IMR-90 (cell line): ENCODE data around the gene ST6GALNAC3. TPM values are rescaled to one million over a fixed set of nuclear protein-coding genes. Genes with fewer than 3 reads are reported as not detected.

Experiments used
- ATAC-seq: fragments of 200-7000 bp; cut with Tn5 transposase; 2 replicates; pipeline ENCODE4 v1.9.1; 2020; ENCODE audit warnings: low read depth, mild to moderate bottlenecking, moderate library complexity
- BruUV-seq: library from RNA; stranded (reverse); fragments of 400-500 nt; replicated peaks from 2 replicates; lab custom pipeline; 2021; lab: Mats Ljungman, UMichigan
- CTCF ChIA-PET: fragments of 300-600 bp; formaldehyde crosslinking; extraction: SDS; loops from one replicate; lab custom pipeline; 2021; ENCODE audit warnings: antibody characterized with exemption; lab: Yijun Ruan, JAX
- POLR2A ChIA-PET: fragments of 300-600 bp; sonication (Branson Sonifier 250); formaldehyde crosslinking; loops from one replicate; lab custom pipeline; 2022; ENCODE audit warnings: antibody characterized with exemption; ENCODE audit not compliant: unreplicated experiment; lab: Charles Lee
- DNase-seq: peaks from one replicate; pipeline ENCODE4 v3.0.0; 2013
- H2AFZ ChIP-seq: replicated peaks from 2 replicates; pipeline ENCODE3; 2013; ENCODE audit warnings: low read length, mild to moderate bottlenecking; ENCODE audit not compliant: poor library complexity
- H2AK5ac ChIP-seq: 2 replicates; pipeline ENCODE4 v1.6.1; 2013; ENCODE audit warnings: low read depth, low read length, inconsistent platforms
- H2AK9ac ChIP-seq: replicated peaks from 2 replicates; pipeline ENCODE3; 2013; ENCODE audit warnings: mild to moderate bottlenecking, low read depth, low read length, moderate library complexity; ENCODE audit not compliant: poor library complexity
- H2BK120ac ChIP-seq: 2 replicates; pipeline ENCODE4 v1.6.1; 2013; ENCODE audit warnings: low read depth, low read length, inconsistent platforms
- H2BK15ac ChIP-seq: 3 replicates; pipeline ENCODE4 v1.6.1; 2013; ENCODE audit warnings: low read depth, low read length, inconsistent platforms
- H2BK20ac ChIP-seq: 2 replicates; pipeline ENCODE4 v1.6.1; 2013; ENCODE audit warnings: low read depth, mild to moderate bottlenecking, inconsistent platforms, low read length, moderate library complexity
- H2BK5ac ChIP-seq: 2 replicates; pipeline ENCODE4 v1.6.1; 2013; ENCODE audit warnings: mild to moderate bottlenecking, low read depth, low read length, inconsistent platforms; ENCODE audit not compliant: poor library complexity, severe bottlenecking
- H3K14ac ChIP-seq: replicated peaks from 2 replicates; pipeline ENCODE4 v1.6.1; 2013; ENCODE audit warnings: low read depth, low read length, inconsistent platforms
- H3K18ac ChIP-seq: 2 replicates; pipeline ENCODE4 v1.6.1; 2013; ENCODE audit warnings: low read depth, low read length, control low read depth
- H3K23ac ChIP-seq: 2 replicates; pipeline ENCODE4 v1.6.1; 2013; ENCODE audit warnings: low read depth, low read length, inconsistent platforms
- H3K27ac ChIP-seq: 2 replicates; pipeline ENCODE4 v1.5.1; 2013; ENCODE audit warnings: mild to moderate bottlenecking, control low read depth, low read length; ENCODE audit not compliant: insufficient read depth
- H3K27me3 ChIP-seq: 2 replicates; pipeline ENCODE4 v1.6.1; 2013; ENCODE audit warnings: low read length; ENCODE audit not compliant: control insufficient read depth, insufficient read depth
- H3K36me3 ChIP-seq: 2 replicates; pipeline ENCODE4 v1.6.1; 2013; ENCODE audit warnings: low read length, mixed read lengths; ENCODE audit not compliant: control insufficient read depth, insufficient read depth
- H3K4ac ChIP-seq: 2 replicates; pipeline ENCODE4 v1.6.1; 2013; ENCODE audit warnings: low read depth, low read length, inconsistent platforms
- H3K4me1 ChIP-seq: 2 replicates; pipeline ENCODE4 v1.6.1; 2013; ENCODE audit warnings: low read length, mixed read lengths; ENCODE audit not compliant: control insufficient read depth, insufficient read depth
- H3K4me2 ChIP-seq: 2 replicates; pipeline ENCODE4 v1.6.1; 2013; ENCODE audit warnings: low read depth, mild to moderate bottlenecking, control low read depth, low read length, moderate library complexity
- H3K4me3 ChIP-seq: 2 replicates; pipeline ENCODE4 v1.5.1; 2013; ENCODE audit warnings: low read depth, mild to moderate bottlenecking, control low read depth, low read length, moderate library complexity; ENCODE audit not compliant: insufficient read depth
- H3K56ac ChIP-seq: 2 replicates; pipeline ENCODE4 v1.6.1; 2013; ENCODE audit warnings: low read length, inconsistent platforms; ENCODE audit not compliant: insufficient read depth; ENCODE audit errors: extremely low read depth
- H3K79me1 ChIP-seq, 2 experiments: 2 replicates each; pipeline ENCODE4 v1.6.1; 2013; ENCODE audit warnings: low read length in 2 of 2, inconsistent platforms in 1 of 2, low read depth in 1 of 2
- H3K9ac ChIP-seq: 2 replicates; pipeline ENCODE4 v1.6.1; 2013; ENCODE audit warnings: low read depth, low read length, control low read depth
- H3K9me1 ChIP-seq: 2 replicates; pipeline ENCODE4 v1.6.1; 2013; ENCODE audit warnings: low read length, inconsistent platforms; ENCODE audit not compliant: insufficient read depth
- H3K9me3 ChIP-seq: 2 replicates; pipeline ENCODE4 v1.6.1; 2013; ENCODE audit warnings: low read length; ENCODE audit not compliant: control insufficient read depth, insufficient read depth
- H4K20me1 ChIP-seq: 2 replicates; pipeline ENCODE4 v1.6.1; 2013; ENCODE audit warnings: low read length, inconsistent platforms; ENCODE audit not compliant: insufficient read depth
- H4K5ac ChIP-seq: 2 replicates; pipeline ENCODE4 v1.6.1; 2013; ENCODE audit warnings: mild to moderate bottlenecking, low read depth, low read length, control low read depth
- H4K8ac ChIP-seq, 2 experiments: 2 replicates each; pipeline ENCODE4 v1.6.1; 2013; ENCODE audit warnings: low read depth in 2 of 2, low read length in 2 of 2, control low read depth in 1 of 2, inconsistent platforms in 1 of 2
- H4K91ac ChIP-seq: 2 replicates; pipeline ENCODE4 v1.6.1; 2013; ENCODE audit warnings: low read depth, low read length, inconsistent platforms; ENCODE audit not compliant: insufficient read depth
- BHLHE40 ChIP-seq: fragments of 150-350 bp; IDR thresholded peaks from 2 replicates; pipeline ENCODE4 v1.6.1; 2016; ENCODE audit warnings: mild to moderate bottlenecking, low read depth, low read length
- CEBPB ChIP-seq: IDR thresholded peaks from 2 replicates; pipeline ENCODE4 v1.6.1; 2012; ENCODE audit warnings: low read depth, low read length, improper control_type of control experiment
- CHD1 ChIP-seq: IDR thresholded peaks from 2 replicates; pipeline ENCODE4 v1.6.1; 2012; ENCODE audit warnings: low read depth, low read length, improper control_type of control experiment
- CTCF ChIP-seq: conservative IDR thresholded peaks from 2 replicates; pipeline ENCODE4 v1.5.1; 2012; ENCODE audit warnings: mild to moderate bottlenecking, low read depth, low read length, improper control_type of control experiment
- ELK1 ChIP-seq: fragments of 150-350 bp; IDR thresholded peaks from 2 replicates; pipeline ENCODE4 v1.6.1; 2016; ENCODE audit warnings: low read depth, mild to moderate bottlenecking, low read length, moderate library complexity, borderline replicate concordance
- FOS ChIP-seq: fragments of 150-350 bp; IDR thresholded peaks from 2 replicates; pipeline ENCODE4 v1.6.1; 2016; ENCODE audit warnings: low read depth, low read length
- MAFK ChIP-seq: IDR thresholded peaks from 2 replicates; pipeline ENCODE4 v1.6.1; 2012; ENCODE audit warnings: low read depth, low read length, improper control_type of control experiment
- MAZ ChIP-seq: IDR thresholded peaks from 2 replicates; pipeline ENCODE4 v1.6.1; 2012; ENCODE audit warnings: low read depth, mild to moderate bottlenecking, low read length, improper control_type of control experiment, moderate library complexity, borderline replicate concordance
- MXI1 ChIP-seq: IDR thresholded peaks from 2 replicates; pipeline ENCODE4 v1.6.1; 2012; ENCODE audit warnings: low read depth, mild to moderate bottlenecking, low read length, moderate library complexity, borderline replicate concordance
- NFE2L2 ChIP-seq: fragments of 150-350 bp; IDR thresholded peaks from 2 replicates; pipeline ENCODE4 v1.6.1; 2016; ENCODE audit warnings: low read depth, mild to moderate bottlenecking, low read length
- POLR2A ChIP-seq: IDR thresholded peaks from 2 replicates; pipeline ENCODE4 v1.6.1; 2012; ENCODE audit warnings: mild to moderate bottlenecking, low read depth, low read length
- RAD21 ChIP-seq: IDR thresholded peaks from 2 replicates; pipeline ENCODE4 v1.6.1; 2012; ENCODE audit warnings: low read length, improper control_type of control experiment
- RCOR1 ChIP-seq: IDR thresholded peaks from 2 replicates; pipeline ENCODE4 v1.6.1; 2012; ENCODE audit warnings: mild to moderate bottlenecking, low read length, improper control_type of control experiment; ENCODE audit not compliant: insufficient replicate concordance
- RFX5 ChIP-seq: IDR thresholded peaks from 2 replicates; pipeline ENCODE4 v1.8.0; 2012; ENCODE audit warnings: low read depth, mild to moderate bottlenecking, low read length, moderate library complexity
- SMC3 ChIP-seq: fragments of 150-350 bp; IDR thresholded peaks from 2 replicates; pipeline ENCODE4 v1.6.1; 2016; ENCODE audit warnings: low read depth, mild to moderate bottlenecking, antibody characterized with exemption, low read length, moderate library complexity
- USF2 ChIP-seq: fragments of 150-350 bp; IDR thresholded peaks from 2 replicates; pipeline ENCODE4 v1.6.1; 2017; ENCODE audit warnings: mild to moderate bottlenecking, antibody characterized with exemption, low read length, low read depth
- WGBS, 2 experiments: methylation state at CpG; one replicate each; pipeline versions ENCODE4 v1.1.5 to v1.1.7; 2013; ENCODE audit warnings: missing lambda C conversion rate in 2 of 2; ENCODE audit not compliant: insufficient read length in 1 of 2; ENCODE audit errors: extremely low coverage in 2 of 2; 5-methylcytosine and 5-hydroxymethylcytosine counted together
- dilution Hi-C: fragments of 300-500 bp; cut with HindIII; formaldehyde crosslinking; loops from one replicate; pipeline ENCODE4 v1.14.3; 2018; ENCODE audit warnings: low sequenced_read_pairs; ENCODE audit not compliant: unreplicated experiment
- in situ Hi-C: fragments of 300-500 bp; cut with MboI; formaldehyde crosslinking; loops from 3 replicates; pipeline ENCODE4 v1.14.3; 2019; ENCODE audit warnings: low sequenced_read_pairs, inconsistent platforms, mixed read lengths
- intact Hi-C: fragments of 100-400 bp; cut with micrococcal nuclease; formaldehyde crosslinking; loops from 2 replicates; pipeline ENCODE4 v1.10.0; 2022
- polyA plus RNA-seq, 3 experiments: library from polyadenylated mRNA; depleted of rRNA; stranded (reverse); fragments of >200 nt; gene quantifications; 2 replicates each; pipeline ENCODE4 v1.2.3, GENCODE V29; 2012; ENCODE audit warnings: low replicate concordance in 1 of 3
- total RNA-seq: library from RNA; depleted of rRNA; stranded (reverse); fragments of >200 nt; gene quantifications from 2 replicates; pipeline ENCODE4 v1.2.3, GENCODE V29; 2012

The ST6GALNAC3 gene
- total and polyA plus RNA-seq, 2 of the 4 experiments (the other 2 are of a cell fraction): 0.65 to 1.3 TPM

GRCh38 chr1:76288758-76289483 lies 214.4 kb downstream of the ST6GALNAC3 start:
- DNase-seq (no peak), ATAC-seq (no peak)
- no peak overlapping the region for H4K5ac ChIP-seq
- H2BK20ac ChIP-seq: no peak overlapping the region
- H2AFZ ChIP-seq: no peak overlapping the region
- H2BK15ac ChIP-seq: no peak overlapping the region
- no peak overlapping the region for H3K27ac ChIP-seq
- no TSS peak for BruUV-seq
- dilution Hi-C loops (no loop called here), in situ Hi-C loops (no loop called here), intact Hi-C loops (no loop called here)
- no peak overlapping the region for H3K9ac ChIP-seq
- no peak overlapping the region for H3K4me3 ChIP-seq
- H3K9me1 ChIP-seq: no peaks in the 10 kb centered on the region
- H3K23ac ChIP-seq: no peak overlapping the region
- WGBS, 2 experiments: 80% methylated on average over 1 of the region's 5 CpGs; no CpG with 5 or more reads in 1 of the 2 experiments
- H3K79me1 ChIP-seq: no peaks in the 10 kb centered on the region
- ChIA-PET CTCF (no interaction called here), POLR2A (no interaction called here)
- H4K91ac ChIP-seq: no peak overlapping the region
- no peak overlapping the region for H2AK9ac ChIP-seq
- no peak overlapping the region for H3K56ac ChIP-seq
- H3K36me3 ChIP-seq: no peaks in the 10 kb centered on the region
- H4K8ac ChIP-seq: no peak overlapping the region
- no peak overlapping the region for H2BK5ac ChIP-seq
- no peak overlapping the region for H3K14ac ChIP-seq
- TF ChIP-seq SMC3 (no peak), POLR2A (no peak), FOS (no peak), MXI1 (no peak), MAFK (no peak), NFE2L2 (no peak), RAD21 (no peak), ELK1 (no peak), CEBPB (no peak), BHLHE40 (no peak), RFX5 (no peak), CTCF (no peak), USF2 (no peak), CHD1 (no peak), RCOR1 (no peak), MAZ (no peak)
- H2AK5ac ChIP-seq: no peak overlapping the region
- no peaks in the 10 kb centered on the region for H3K9me3 ChIP-seq
- no peak overlapping the region for H3K18ac ChIP-seq
- no peaks in the 10 kb centered on the region for H4K20me1 ChIP-seq
- H3K27me3 ChIP-seq: no peaks in the 10 kb centered on the region
- no peak overlapping the region for H3K4me2 ChIP-seq
- H3K4ac ChIP-seq: no peak overlapping the region
- H3K4me1 ChIP-seq: no peaks in the 10 kb centered on the region
- no peak overlapping the region for H2BK120ac ChIP-seq
